Stimulated activated CD8-positive, alpha-beta memory T cell treated with anti-CD3 and anti-CD28 coated beads, Interleukin-12 subunit alpha, Interleukin-12 subunit beta, amount 100 ng/mL, for 4 hours (primary cell): ENCODE measurements around the gene TXNDC8.

Experiments
- DNase-seq: peaks from one replicate; pipeline ENCODE4 v3.0.0-alpha.2; 2020; ENCODE audit warnings: low read depth

TXNDC8 gene

DNA sequence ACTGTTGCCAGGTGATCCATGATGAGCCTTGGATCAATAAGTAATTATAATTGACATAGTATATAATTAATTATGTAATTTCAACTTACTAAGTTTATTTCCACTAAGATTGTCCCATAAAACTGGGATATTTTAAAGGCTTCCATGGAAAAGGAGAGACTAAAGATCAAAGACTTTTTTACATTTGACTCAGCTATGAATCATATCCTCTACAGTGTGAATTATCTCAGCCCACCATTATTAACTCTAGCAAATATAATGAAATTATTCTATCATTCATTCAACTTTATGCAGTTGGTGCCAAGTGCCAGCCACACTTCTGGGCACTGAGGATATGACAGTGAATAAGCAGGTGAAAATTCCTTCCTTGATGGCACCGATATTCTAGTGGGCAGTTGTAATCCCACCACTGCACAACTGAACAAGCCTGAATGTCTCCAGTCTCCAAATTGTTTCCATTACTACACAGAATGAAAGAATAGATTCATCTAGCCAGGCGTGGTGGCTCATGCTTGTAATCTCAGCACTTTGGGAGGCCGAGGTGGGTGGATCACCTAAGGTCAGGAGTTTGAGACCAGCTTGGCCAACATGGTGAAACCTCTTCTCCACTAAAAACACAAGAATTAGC, 59.5 kb downstream of the TXNDC8 start:
- no peak for DNase-seq

DNA sequence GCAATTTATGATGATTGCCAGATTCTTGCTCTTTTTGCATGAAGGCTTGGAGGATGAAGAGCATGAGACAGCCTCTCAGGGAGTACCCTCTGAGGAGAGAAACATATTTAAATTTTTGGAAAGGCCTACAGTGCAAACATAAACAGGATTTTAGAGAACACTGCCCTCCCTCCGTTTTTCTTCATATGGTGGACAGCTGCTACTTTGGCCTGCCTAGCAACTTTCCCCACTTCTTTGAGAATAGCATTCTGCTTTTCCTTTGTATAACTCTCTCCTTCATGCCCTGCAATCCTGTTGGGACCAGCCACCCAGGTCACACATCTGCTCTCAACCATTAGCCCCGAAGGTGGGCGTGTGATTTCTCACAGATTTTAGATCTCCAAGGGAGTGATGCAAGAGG, 60.9 kb downstream of the TXNDC8 start:
- no peak for DNase-seq

DNA sequence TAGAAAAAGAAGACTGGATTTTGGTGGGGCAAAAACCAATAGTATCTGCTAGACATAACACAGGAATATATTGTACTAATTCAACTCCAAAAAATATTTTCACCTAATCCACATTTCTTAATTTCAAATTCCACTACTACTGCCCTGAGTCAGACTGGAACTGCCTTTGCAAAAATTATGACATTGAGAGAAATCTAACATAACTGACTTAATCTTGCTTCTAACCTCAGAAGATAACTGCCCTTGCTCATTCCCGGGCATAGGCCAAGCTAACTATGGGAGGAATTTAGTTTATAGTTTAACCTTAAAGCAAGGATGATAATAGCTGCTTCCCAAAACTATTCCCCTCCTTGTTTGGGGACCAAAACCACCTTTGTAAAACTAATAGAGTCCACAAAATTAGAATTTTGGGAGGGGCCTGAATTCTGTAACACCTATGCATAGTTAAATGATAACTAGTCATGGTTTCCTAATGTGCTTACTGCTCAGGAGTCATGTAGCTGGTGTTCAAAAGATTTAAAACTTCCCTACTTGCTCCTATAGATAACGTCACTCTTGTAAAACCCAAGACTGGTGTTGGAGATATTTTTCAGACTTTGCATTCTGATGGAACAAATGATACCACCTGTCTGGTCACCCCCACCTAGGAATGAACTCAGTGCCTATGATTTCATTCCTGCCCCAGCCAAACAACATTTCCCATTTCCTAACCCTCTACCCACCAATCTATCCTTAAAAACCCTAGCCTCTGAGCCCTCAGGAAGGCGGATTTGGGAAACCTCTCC, 67.3 kb downstream of the TXNDC8 start:
- no peak for DNase-seq

DNA sequence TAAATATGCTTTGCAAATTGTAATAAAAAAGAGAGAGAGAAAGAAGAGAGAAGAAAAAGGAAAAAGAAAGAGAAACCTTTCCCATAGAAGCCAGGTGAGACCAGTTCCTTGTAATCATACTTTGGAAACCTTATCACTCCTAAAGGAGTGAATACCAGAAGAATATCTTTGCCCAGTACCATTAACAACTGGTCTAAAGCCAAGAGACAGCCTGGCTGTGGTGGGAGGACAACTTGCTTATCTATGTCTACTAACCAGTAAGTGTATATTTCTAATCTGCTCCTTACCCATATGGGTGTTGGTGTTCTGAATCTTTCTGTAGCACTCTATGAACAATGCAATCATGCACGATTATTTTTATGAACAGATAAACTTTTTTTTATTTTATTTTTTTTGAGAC, 70.9 kb downstream of the TXNDC8 start:
- no peak for DNase-seq

DNA sequence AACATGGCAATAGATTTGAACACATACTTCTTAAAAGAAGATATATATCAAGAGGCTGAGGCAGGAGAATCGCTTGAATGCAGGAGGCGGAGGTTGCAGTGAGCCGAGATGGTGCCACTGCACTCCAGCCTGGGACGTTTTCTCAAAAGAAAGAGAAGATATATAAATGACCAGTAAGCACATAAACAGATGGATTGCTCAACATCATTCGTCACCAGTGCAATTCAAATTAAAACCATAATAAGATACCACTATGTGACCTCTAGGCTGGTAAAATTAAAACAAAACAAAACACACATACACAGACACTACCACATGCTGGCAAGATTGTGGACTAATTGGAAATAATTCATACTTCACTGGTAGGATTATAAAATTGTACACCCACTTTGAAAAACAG, 76.0 kb downstream of the TXNDC8 start:
- DNase-seq, result no peak

DNA sequence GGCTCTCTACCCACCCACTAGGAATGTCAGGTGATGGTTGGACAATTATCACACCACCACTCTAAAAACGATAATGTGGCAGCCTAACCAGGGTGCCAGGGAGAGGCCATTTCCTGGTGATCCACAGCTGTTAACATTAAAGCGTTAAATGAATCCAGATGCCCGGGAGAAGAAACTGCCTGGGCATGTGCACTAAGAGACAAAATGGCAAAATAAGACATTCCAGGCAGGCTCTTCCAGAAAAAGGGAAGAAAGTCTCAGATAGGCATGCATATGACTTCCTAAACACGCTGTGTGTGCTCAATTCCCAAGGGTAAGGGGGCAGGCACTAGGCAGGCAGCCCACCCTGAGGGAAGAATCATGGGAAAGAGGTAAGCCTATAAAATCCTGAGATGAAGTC, 76.8 kb downstream of the TXNDC8 start:
- DNase-seq, result no peak

DNA sequence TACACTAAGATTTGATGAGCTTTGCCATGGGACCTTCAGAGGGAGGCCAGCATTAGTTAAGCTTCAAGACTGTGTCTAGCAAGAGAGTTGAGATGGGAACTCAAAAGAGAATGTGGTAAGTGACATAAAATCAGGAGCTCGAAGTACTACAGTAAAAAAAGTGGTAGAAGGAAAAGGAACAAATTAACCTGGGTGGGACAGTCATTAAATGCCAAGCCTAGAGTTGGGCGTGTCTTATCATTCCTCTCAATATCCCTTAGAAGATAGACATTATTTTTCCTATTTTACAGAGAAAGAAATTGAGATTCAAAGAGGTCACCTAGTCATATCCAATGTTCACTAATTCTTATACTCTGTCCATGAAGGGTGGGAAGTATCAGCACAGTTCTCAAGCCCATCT, 78.1 kb downstream of the TXNDC8 start:
- DNase-seq, result no peak

DNA sequence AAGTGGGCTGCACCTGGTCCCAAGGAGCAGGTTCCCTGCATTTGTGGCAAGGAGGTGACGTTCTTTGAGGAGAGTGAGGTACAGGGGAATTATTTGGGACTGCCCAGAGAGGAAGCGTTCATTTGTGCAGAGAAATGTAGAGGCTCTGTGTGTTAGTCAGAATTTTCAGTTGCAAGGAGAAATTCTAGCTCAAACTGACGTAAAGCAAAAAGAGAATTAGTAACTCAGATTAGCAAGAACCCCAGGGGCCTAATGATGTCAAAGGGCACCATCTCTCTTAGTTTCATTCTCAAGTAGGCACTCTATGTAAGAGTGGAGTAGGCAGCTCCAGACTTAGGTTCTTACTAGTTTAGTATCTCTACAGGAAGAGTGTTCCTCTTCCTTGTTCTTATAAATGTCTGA, 79.0 kb downstream of the TXNDC8 start:
- DNase-seq, result no peak

DNA sequence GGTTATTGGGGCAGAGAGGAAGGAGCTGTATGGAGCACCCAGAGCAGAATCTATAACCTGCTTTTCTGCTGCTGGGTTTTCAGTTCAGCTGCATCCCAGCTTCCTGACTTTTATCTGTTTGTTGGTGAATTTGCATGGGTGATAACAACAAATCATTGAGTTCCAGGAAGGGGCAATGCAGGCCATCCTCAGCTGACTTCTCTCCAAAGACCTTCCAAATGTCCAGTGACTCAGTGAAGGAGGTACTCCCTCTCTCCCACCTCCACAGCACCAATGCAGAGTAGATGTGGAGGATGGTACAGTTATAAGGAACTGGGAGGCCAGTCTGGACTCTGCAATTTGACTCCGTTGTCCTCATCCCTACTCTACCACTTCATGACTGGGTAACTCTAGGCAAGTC, 79.7 kb downstream of the TXNDC8 start:
- DNase-seq, result no peak

DNA sequence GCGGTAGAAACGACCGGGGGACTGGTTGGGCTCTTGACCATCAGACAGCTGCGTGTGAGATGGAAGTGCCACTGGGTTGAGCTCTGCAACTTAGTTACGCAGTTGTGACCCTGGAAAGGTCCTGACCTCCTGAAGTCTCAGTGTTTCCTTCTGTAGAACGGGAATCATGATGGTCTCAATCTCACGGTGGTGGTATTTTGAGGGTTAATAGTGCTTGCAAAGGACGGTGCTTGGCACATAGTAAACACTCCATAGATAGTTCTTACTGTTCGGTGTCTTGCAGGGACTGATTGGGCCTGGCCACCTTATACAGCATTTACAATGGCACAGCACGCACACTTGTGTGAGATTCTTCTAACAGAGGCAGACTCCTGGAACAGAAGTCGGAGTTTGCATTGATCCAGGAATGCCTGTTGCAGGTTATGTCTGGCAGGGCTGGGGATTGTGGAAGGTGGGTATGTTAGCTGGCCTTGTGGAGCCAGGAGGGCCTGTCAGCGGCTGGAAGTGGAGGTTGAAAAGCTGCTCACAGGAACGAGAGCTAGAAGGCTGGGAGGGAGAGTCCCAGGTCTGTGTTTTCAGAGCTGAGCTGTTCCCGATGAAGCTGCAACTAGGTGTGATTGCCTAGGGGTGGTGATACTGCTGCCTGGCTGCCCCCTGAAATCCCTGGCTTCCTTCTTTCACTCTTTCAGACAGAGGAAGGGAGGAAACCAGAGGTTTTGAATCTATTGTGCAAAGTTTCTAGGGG, 80.4 kb downstream of the TXNDC8 start:
- no peak for DNase-seq

DNA sequence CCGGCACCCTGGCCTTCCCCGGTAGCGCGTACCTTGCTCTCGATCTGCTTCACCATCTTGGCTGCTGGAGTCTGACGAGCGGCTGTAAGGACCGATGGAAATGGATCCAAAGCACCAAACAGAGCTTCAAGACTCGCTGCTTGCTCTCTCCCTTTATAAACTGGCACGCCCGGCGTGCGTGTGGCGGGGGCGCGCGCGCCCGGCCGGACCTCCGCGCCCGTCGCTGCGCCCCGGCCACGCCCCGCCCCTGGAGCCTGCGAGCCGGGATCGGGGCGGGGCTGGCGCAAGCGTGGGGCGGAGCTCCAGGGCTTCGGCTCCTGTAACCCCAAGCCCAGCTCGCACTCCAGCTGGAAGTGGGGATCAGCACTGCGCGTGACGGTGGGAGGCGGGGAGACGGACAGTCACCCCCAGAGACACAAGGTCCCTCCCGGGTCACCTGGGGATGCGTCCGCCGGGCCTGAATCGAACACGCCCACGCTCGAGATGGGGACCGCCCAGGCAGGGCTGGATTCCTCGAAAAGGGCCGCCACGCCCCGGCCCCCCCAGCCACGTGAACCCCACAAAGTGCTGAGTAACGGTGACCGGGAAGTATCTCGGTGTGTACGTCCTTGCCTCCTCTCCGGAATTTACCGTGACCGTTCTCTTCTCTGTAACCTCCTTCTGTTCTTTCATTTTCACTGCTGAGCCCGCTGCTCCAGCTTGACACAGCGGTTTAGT, 81.1 kb downstream of the TXNDC8 start, which contains the start of gene TXN:
TXN (minus strand) TSS at position 128 of the 717 bp plus-strand sequence; CDS start at position 56, 72 bp downstream.
- peak; percentile 77 for DNase-seq

DNA sequence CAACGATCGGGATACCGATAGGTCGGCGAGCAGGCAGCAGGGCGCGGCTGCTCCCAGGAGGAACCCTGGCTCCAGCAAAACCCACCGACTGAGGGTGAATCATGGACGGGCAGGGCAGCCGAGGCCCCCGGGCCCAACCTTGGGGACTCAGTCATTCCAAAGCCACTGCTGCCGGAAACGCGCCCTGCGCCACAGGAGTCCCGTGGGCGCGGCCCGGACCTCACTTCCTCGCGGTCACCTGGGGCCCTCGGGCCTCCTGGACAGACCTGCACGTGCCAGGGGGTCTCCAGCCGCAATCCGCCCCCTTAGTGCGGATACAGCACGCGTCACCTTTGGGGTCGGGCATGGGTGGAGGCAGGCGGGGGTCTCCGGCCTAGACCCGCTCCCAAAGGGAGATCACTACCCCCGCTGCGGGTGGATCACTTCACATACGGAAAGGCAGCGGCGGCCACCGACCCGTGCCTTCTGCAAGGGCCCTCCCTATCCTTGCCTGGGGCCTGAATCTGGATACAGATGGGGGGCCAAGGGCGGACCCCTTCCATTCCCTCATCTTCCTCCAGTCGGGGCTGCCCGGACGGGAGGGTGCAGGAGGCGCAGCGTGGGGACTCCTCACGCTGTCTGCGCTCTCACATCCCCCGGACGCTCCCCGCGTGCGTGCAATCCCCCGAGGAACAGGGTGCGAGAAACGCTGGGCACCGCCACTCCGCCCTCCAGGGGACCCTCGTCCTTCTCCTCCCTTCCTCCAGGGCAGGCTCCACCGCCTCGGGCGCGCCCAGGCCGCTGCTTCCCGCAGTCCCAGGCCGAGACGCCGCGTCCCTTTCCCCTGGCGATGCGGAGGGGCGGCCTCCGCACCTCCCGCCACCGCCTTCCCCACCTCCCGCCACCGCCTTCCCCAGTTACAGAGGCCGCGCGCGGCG, 81.9 kb downstream of the TXNDC8 start:
- DNase-seq, result peak; percentile 19

DNA sequence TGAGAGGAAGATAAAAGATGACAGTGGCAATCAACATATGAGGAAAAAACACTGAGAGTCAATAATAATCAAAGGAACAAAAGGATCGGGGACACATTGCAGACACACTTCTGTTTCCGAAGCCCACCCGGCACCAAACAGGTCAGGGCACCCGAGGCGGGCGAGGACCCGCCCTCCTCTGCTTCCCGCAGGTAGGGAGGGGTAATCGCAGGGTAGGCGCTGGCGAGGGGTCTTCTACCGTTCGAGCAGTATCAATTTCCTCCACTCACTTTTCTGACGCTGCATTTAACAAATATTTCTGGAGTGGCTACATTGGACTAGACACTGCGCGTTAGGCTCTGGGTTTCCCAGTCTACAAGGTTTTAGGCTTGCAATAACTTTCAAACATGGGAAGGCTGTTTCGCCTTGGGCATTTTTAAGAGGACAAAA, 82.6 kb downstream of the TXNDC8 start:
- no peak for DNase-seq

DNA sequence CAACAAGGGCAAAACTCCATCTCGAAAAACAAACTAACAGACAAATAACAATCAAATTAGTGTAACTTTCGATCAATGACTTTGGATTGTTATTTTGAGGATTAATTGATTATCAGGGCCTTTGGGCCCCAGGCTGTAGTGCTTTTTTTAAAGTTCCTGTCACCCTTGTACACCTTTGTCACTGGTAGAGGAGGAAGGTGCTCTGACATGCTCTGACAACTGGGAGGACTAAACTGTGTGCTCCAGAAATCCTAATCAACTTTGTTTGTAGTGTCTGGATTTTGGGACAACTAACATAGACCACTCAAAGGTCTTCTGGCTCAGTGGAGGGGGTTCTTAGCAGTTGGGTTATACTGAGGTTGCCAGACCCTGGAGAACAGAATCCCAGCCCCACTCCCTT, 83.2 kb downstream of the TXNDC8 start:
- DNase-seq, result no peak
